ENCODE data around the gene MED10.

Gene MED10

GRCh38 chr5:6377582-6377904, 804 bp downstream of the MED10 start:
- ATAC-seq: peak; percentile 13
- TF ChIP-seq CREB5 (CRISPR knock-in tag; IDR thresholded peaks at IDR 0.05; ENCODE audit: low read depth) (no peak), SNAI2 (CRISPR knock-in tag; IDR thresholded peaks at IDR 0.05) (no peak), ARNTL (CRISPR knock-in tag; IDR thresholded peaks at IDR 0.05; ENCODE audit: borderline replicate concordance, low read depth) (no peak)

GRCh38 chr5:6376974-6377520, 1.3 kb downstream of the MED10 start:
- TF ChIP-seq ARNTL (CRISPR knock-in tag; IDR thresholded peaks at IDR 0.05; ENCODE audit: borderline replicate concordance, low read depth) (no peak), ZNF565 (CRISPR knock-in tag; conservative IDR thresholded peaks at IDR 0.05; ENCODE audit: low read depth) (no peak), ZNF8 (CRISPR knock-in tag; IDR thresholded peaks at IDR 0.05) (no peak), SNAI2 (CRISPR knock-in tag; IDR thresholded peaks at IDR 0.05) (no peak), ESRRG (CRISPR knock-in tag; IDR thresholded peaks at IDR 0.05) (no peak)
- no peak for ATAC-seq

- no peak for ATAC-seq
Observed at GRCh38 chr5:6373081-6373846, 5.1 kb downstream of the MED10 start.

More at GRCh38 chr5:6373081-6373846, 5.1 kb downstream of the MED10 start:
- TF ChIP-seq CSDC2 (CRISPR knock-in tag; IDR thresholded peaks at IDR 0.05) (no peak), CSRNP3 (CRISPR knock-in tag; IDR thresholded peaks at IDR 0.05) (no peak), POU6F1 (CRISPR knock-in tag; IDR thresholded peaks at IDR 0.05; ENCODE audit: borderline replicate concordance, low read depth) (no peak), CREB5 (CRISPR knock-in tag; IDR thresholded peaks at IDR 0.05; ENCODE audit: low read depth) (no peak), TSHZ2 (CRISPR knock-in tag; IDR thresholded peaks at IDR 0.05) (no peak), TOX (CRISPR knock-in tag; IDR thresholded peaks at IDR 0.05; ENCODE audit: borderline replicate concordance) (no peak)
